HCT116 (cell line): Measurements from ENCODE around the gene PRSS56. TPM values are rescaled to one million over a fixed set of nuclear protein-coding genes. Genes with fewer than 3 reads are reported as not detected.

Experiments used
- ATAC-seq: fragments of 200-7000 bp; cut with Tn5 transposase; 2 replicates; pipeline ENCODE4 v1.9.1; 2020; ENCODE audit warnings: mild to moderate bottlenecking, moderate library complexity
- BruUV-seq: library from RNA; stranded (reverse); fragments of 400-500 nt; replicated peaks from 2 replicates; lab custom pipeline; 2021; lab: Mats Ljungman, UMichigan
- CTCF ChIA-PET: fragments of 300-600 bp; sonication (Branson Sonifier 250); formaldehyde crosslinking; loops from one replicate; lab custom pipeline; 2021; ENCODE audit warnings: antibody characterized with exemption; lab: Charles Lee
- POLR2A ChIA-PET: fragments of 300-600, 350-600 bp; sonication (Branson Sonifier 250); formaldehyde crosslinking; loops from one replicate; lab custom pipeline; 2021; ENCODE audit warnings: antibody characterized with exemption; lab: Charles Lee
- RAD21 ChIA-PET, 2 experiments: fragments of 300-600 bp; sonication (Branson Sonifier 250); formaldehyde crosslinking; loops; one replicate each; lab custom pipeline; 2023; ENCODE audit warnings: low total read pairs in 2 of 2; ENCODE audit not compliant: uncharacterized antibody in 2 of 2, unreplicated experiment in 2 of 2, low non-redundant PET in 1 of 2; lab: Charles Lee
- DNase-seq: peaks from one replicate; pipeline ENCODE4 v3.0.0-alpha.2; 2010; ENCODE audit warnings: low read depth, low spot score
- H2AFZ ChIP-seq: fragments of 200-600 bp; shearing (Covaris generic), sonication (generic); 2 replicates; pipeline ENCODE4 v1.6.1; 2017; ENCODE audit warnings: low read depth, mixed run types, mixed read lengths, antibody characterized with exemption, low read length; ENCODE audit not compliant: poor library complexity, severe bottlenecking
- H3K27ac ChIP-seq: 2 replicates; pipeline ENCODE4 v1.5.1; 2012; ENCODE audit warnings: low read depth, low read length
- H3K27me3 ChIP-seq: fragments of 200-600 bp; sonication (generic); 2 replicates; pipeline ENCODE4 v1.6.1; 2016; ENCODE audit warnings: mixed run types, low read length, mixed read lengths; ENCODE audit not compliant: insufficient read depth
- H3K36me3 ChIP-seq, 2 experiments: fragments of 200-500 bp in 1 of 2; fragments of 200-600 bp in 1 of 2; sonication (Bioruptor generic) in 1 of 2; sonication (generic) in 1 of 2; 2 replicates each; pipeline versions ENCODE4 v1.5.1 to v1.6.1; 2014 to 2016; ENCODE audit warnings: low read length in 2 of 2, inconsistent platforms in 1 of 2, mixed read lengths in 1 of 2, mixed run types in 1 of 2; ENCODE audit not compliant: insufficient read depth in 2 of 2, control insufficient read depth in 1 of 2
- H3K4me1 ChIP-seq, 2 experiments: fragments of 200-600 bp in 1 of 2; sonication (generic) in 1 of 2; 2 replicates each; pipeline versions ENCODE4 v1.5.1 to v1.6.1; 2012 to 2017; ENCODE audit warnings: low read length in 2 of 2, inconsistent platforms in 1 of 2, mild to moderate bottlenecking in 1 of 2, mixed read lengths in 1 of 2, mixed run types in 1 of 2, moderate library complexity in 1 of 2; ENCODE audit not compliant: insufficient read depth in 2 of 2, control insufficient read depth in 1 of 2
- H3K4me2 ChIP-seq: fragments of 200-600 bp; sonication (generic); 2 replicates; pipeline ENCODE4 v1.6.1; 2017; ENCODE audit warnings: mixed run types, low read length, mixed read lengths
- H3K4me3 ChIP-seq, 2 experiments: fragments of 200-600 bp in 1 of 2; sonication (generic) in 1 of 2; replicated peaks in 1 of 2; 2 replicates each; pipeline ENCODE4 v1.5.1; 2011 to 2016; ENCODE audit warnings: low read length in 2 of 2, control low read depth in 1 of 2, low read depth in 1 of 2, mild to moderate bottlenecking in 1 of 2, mixed read lengths in 1 of 2, mixed run types in 1 of 2
- H3K79me2 ChIP-seq: fragments of 200-600 bp; sonication (generic); 2 replicates; pipeline ENCODE4 v1.6.1; 2017; ENCODE audit warnings: mild to moderate bottlenecking, mixed run types, low read length, moderate library complexity, mixed read lengths; ENCODE audit not compliant: insufficient read depth
- H3K9ac ChIP-seq: fragments of 200-600 bp; sonication (generic); 2 replicates; pipeline ENCODE4 v1.6.1; 2016; ENCODE audit warnings: low read length, mixed read lengths
- H3K9me2 ChIP-seq: fragments of 200-600 bp; sonication (generic), shearing (Covaris generic); 2 replicates; pipeline ENCODE4 v1.6.1; 2017; ENCODE audit warnings: mixed run types, mild to moderate bottlenecking, moderate library complexity; ENCODE audit not compliant: insufficient read depth
- H3K9me3 ChIP-seq, 2 experiments: fragments of 200-500 bp in 1 of 2; fragments of 200-600 bp in 1 of 2; sonication (Bioruptor generic) in 1 of 2; sonication (generic) in 1 of 2; 2 replicates each; pipeline ENCODE4 v1.6.1; 2014 to 2017; ENCODE audit warnings: low read length in 2 of 2, mixed read lengths in 2 of 2, inconsistent platforms in 1 of 2, low read depth in 1 of 2, mild to moderate bottlenecking in 1 of 2, mixed run types in 1 of 2, moderate library complexity in 1 of 2; ENCODE audit not compliant: control insufficient read depth in 1 of 2, insufficient read depth in 1 of 2
- H4K20me1 ChIP-seq: fragments of 200-600 bp; sonication (generic), shearing (Covaris generic); 2 replicates; pipeline ENCODE4 v1.6.1; 2017; ENCODE audit warnings: mixed run types, mild to moderate bottlenecking, moderate library complexity; ENCODE audit not compliant: insufficient read depth
- ATF3 ChIP-seq: IDR thresholded peaks from 2 replicates; pipeline ENCODE4 v1.6.1; 2012
- CEBPB ChIP-seq: IDR thresholded peaks from 2 replicates; pipeline ENCODE4 v1.6.1; 2012; ENCODE audit warnings: low read depth
- EGR1 ChIP-seq: IDR thresholded peaks from 2 replicates; pipeline ENCODE4 v1.6.1; 2012; ENCODE audit warnings: low read depth
- ELF1 ChIP-seq: IDR thresholded peaks from 2 replicates; pipeline ENCODE4 v1.6.1; 2012; ENCODE audit warnings: low read depth, borderline replicate concordance
- FOSL1 ChIP-seq: IDR thresholded peaks from 2 replicates; pipeline ENCODE4 v1.6.1; 2012; ENCODE audit warnings: low read depth
- POLR2A ChIP-seq: IDR thresholded peaks from 2 replicates; pipeline ENCODE4 v1.7.0; 2011; ENCODE audit warnings: borderline replicate concordance; ENCODE audit not compliant: insufficient read depth, insufficient read length; ENCODE audit errors: extremely low read depth
- RAD21 ChIP-seq: IDR thresholded peaks from 2 replicates; pipeline ENCODE4 v1.6.1; 2012; ENCODE audit warnings: low read depth, mild to moderate bottlenecking
- REST ChIP-seq: IDR thresholded peaks from 2 replicates; pipeline ENCODE4 v1.6.1; 2012; ENCODE audit warnings: low read depth
- SP1 ChIP-seq: IDR thresholded peaks from 2 replicates; pipeline ENCODE4 v1.6.1; 2012; ENCODE audit warnings: low read depth
- SRF ChIP-seq: IDR thresholded peaks from 2 replicates; pipeline ENCODE4 v1.6.1; 2012; ENCODE audit warnings: low read depth
- TCF7L2 ChIP-seq: IDR thresholded peaks from 2 replicates; pipeline ENCODE4 v1.7.0; 2011; ENCODE audit warnings: borderline replicate concordance, inconsistent platforms; ENCODE audit not compliant: insufficient read depth, insufficient read length; ENCODE audit errors: extremely low read depth
- YY1 ChIP-seq: IDR thresholded peaks from 2 replicates; pipeline ENCODE4 v1.6.1; 2011; ENCODE audit warnings: low read length, low read depth, moderate library complexity, mild to moderate bottlenecking; ENCODE audit not compliant: insufficient replicate concordance; ENCODE audit errors: extremely low read depth
- ZBTB33 ChIP-seq: IDR thresholded peaks from 2 replicates; pipeline ENCODE4 v1.6.1; 2011; ENCODE audit warnings: mild to moderate bottlenecking, low read length, moderate library complexity; ENCODE audit not compliant: insufficient replicate concordance; ENCODE audit errors: extremely low read depth
- intact Hi-C: fragments of 100-400 bp; cut with micrococcal nuclease; formaldehyde crosslinking; loops from 2 replicates; pipeline ENCODE4 v1.10.0; 2022
- total RNA-seq: library from RNA; stranded (reverse); gene quantifications from one replicate; pipeline ENCODE4 v1.2.1, GENCODE V29; 2021; ENCODE audit not compliant: unreplicated experiment

PRSS56 gene
- total RNA-seq, 1 experiment from 2014 or later, result not detected

GRCh38 chr2:232494542-232494941 is 25.6 kb upstream of the PRSS56 start:
- Histone ChIP-seq H3K9me2 (no peaks in the 10 kb centered on the region), H2AFZ (no peak overlapping the region), H3K4me1 (0 out of 4 replicates have a peak, but pooled peaks cover 0 to 4% of the 10 kb centered on the region in 2 experiments), H3K36me3 (no peaks in the 10 kb centered on the region), H4K20me1 (no peaks in the 10 kb centered on the region), H3K27ac (no peak overlapping the region), H3K4me2 (no peak overlapping the region), H3K9me3 (no peaks in the 10 kb centered on the region), H3K27me3 (no peaks in the 10 kb centered on the region), H3K9ac (no peak overlapping the region), H3K4me3 (no peak overlapping the region), H3K79me2 (no peaks in the 10 kb centered on the region)
- intact Hi-C loops, result no loop called here
- no peak for TF ChIP-seq RAD21
- no peak for TF ChIP-seq CEBPB
- TF ChIP-seq ZBTB33, result no peak
- TF ChIP-seq ATF3, result no peak
- no peak for TF ChIP-seq POLR2A
- TF ChIP-seq YY1, result no peak
- TF ChIP-seq EGR1, result no peak
- no peak for TF ChIP-seq REST
- TF ChIP-seq SP1, result no peak
- no peak for TF ChIP-seq SRF
- no peak for TF ChIP-seq TCF7L2
- TF ChIP-seq ELF1, result no peak
- TF ChIP-seq FOSL1, result no peak
- POLR2A ChIA-PET, result no interaction called here
- DNase-seq (no peak), ATAC-seq (no peak)
- CTCF ChIA-PET, result no interaction called here
- no TSS peak for BruUV-seq
- RAD21 ChIA-PET, result no interaction called here
